Mesenchymal stem cell (in vitro differentiated cells and primary cell): ENCODE data around the gene RTN4RL2.

Source experiments
- DNase-seq: peaks from one replicate; pipeline ENCODE4 v3.0.0-alpha.2; 2013
- H2AFZ ChIP-seq: one replicate; pipeline ENCODE4 v1.6.1; 2013; ENCODE audit warnings: low read depth, mild to moderate bottlenecking, control low read depth, inconsistent platforms, low read length, moderate library complexity
- H2AK5ac ChIP-seq: 2 replicates; pipeline ENCODE4 v1.6.1; 2013; ENCODE audit warnings: low read length, moderate library complexity, mild to moderate bottlenecking, inconsistent platforms; ENCODE audit not compliant: severe bottlenecking
- H2BK120ac ChIP-seq: one replicate; pipeline ENCODE4 v1.6.1; 2013; ENCODE audit warnings: low read depth, mild to moderate bottlenecking, inconsistent platforms, low read length, moderate library complexity
- H2BK12ac ChIP-seq, 2 experiments: one replicate each; pipeline ENCODE4 v1.6.1; 2013; ENCODE audit warnings: inconsistent platforms in 2 of 2, low read length in 2 of 2, mild to moderate bottlenecking in 2 of 2, moderate library complexity in 2 of 2, control low read depth in 1 of 2
- H2BK15ac ChIP-seq: one replicate; pipeline ENCODE4 v1.6.1; 2013; ENCODE audit warnings: mild to moderate bottlenecking, low read depth, inconsistent platforms; ENCODE audit not compliant: poor library complexity, severe bottlenecking
- H2BK5ac ChIP-seq: 2 replicates; pipeline ENCODE4 v1.6.1; 2013; ENCODE audit warnings: low read depth, mild to moderate bottlenecking, low read length, control low read depth, inconsistent platforms; ENCODE audit not compliant: poor library complexity, severe bottlenecking
- H3K14ac ChIP-seq, 2 experiments: one replicate each; pipeline ENCODE4 v1.6.1; 2013; ENCODE audit warnings: inconsistent platforms in 2 of 2, low read length in 2 of 2, control low read depth in 1 of 2, mild to moderate bottlenecking in 1 of 2, moderate library complexity in 1 of 2
- H3K18ac ChIP-seq, 2 experiments: one replicate each; pipeline ENCODE4 v1.6.1; 2013; ENCODE audit warnings: inconsistent platforms in 2 of 2, low read length in 2 of 2, control low read depth in 1 of 2, low read depth in 1 of 2, mild to moderate bottlenecking in 1 of 2
- H3K23ac ChIP-seq, 2 experiments: one replicate each; pipeline ENCODE4 v1.6.1; 2013; ENCODE audit warnings: inconsistent platforms in 2 of 2, low read length in 2 of 2, mild to moderate bottlenecking in 2 of 2, moderate library complexity in 2 of 2, control low read depth in 1 of 2
- H3K27ac ChIP-seq: 2 replicates; pipeline ENCODE4 v1.5.1; 2013; ENCODE audit warnings: mild to moderate bottlenecking, moderate library complexity, low read length, control low read depth, inconsistent platforms; ENCODE audit not compliant: poor library complexity, severe bottlenecking
- H3K27me3 ChIP-seq, 2 experiments: 2 replicates each; pipeline versions ENCODE4 v1.6.1 to v1.7.0; 2013; ENCODE audit warnings: low read length in 2 of 2, mild to moderate bottlenecking in 2 of 2, moderate library complexity in 2 of 2, control low read depth in 1 of 2, inconsistent platforms in 1 of 2; ENCODE audit not compliant: control insufficient read depth in 1 of 2, insufficient read depth in 1 of 2
- H3K36me3 ChIP-seq, 2 experiments: 2 replicates each; pipeline versions ENCODE4 v1.6.1 to v1.7.0; 2013; ENCODE audit warnings: low read length in 2 of 2, control low read depth in 1 of 2, inconsistent platforms in 1 of 2, low read depth in 1 of 2, mild to moderate bottlenecking in 1 of 2; ENCODE audit not compliant: insufficient read depth in 2 of 2, control insufficient read depth in 1 of 2
- H3K4ac ChIP-seq, 2 experiments: one replicate each; pipeline ENCODE4 v1.6.1; 2013; ENCODE audit warnings: inconsistent platforms in 2 of 2, low read length in 2 of 2, mild to moderate bottlenecking in 2 of 2, moderate library complexity in 2 of 2, control low read depth in 1 of 2, low read depth in 1 of 2
- H3K4me1 ChIP-seq: 2 replicates; pipeline ENCODE4 v1.6.1; 2013; ENCODE audit warnings: low read depth, low read length, control low read depth; ENCODE audit not compliant: control insufficient read depth, insufficient read depth
- H3K4me2 ChIP-seq: 2 replicates; pipeline ENCODE4 v1.6.1; 2013; ENCODE audit warnings: low read length, mild to moderate bottlenecking, inconsistent platforms; ENCODE audit not compliant: poor library complexity, severe bottlenecking
- H3K4me3 ChIP-seq, 2 experiments: 2 replicates each; pipeline versions ENCODE4 v1.5.1 to v1.7.0; 2013; ENCODE audit warnings: low read length in 2 of 2, mild to moderate bottlenecking in 2 of 2, control low read depth in 1 of 2, low read depth in 1 of 2; ENCODE audit not compliant: insufficient read depth in 1 of 2
- H3K79me1 ChIP-seq: replicated peaks from 2 replicates; pipeline ENCODE4 v1.6.1; 2013; ENCODE audit warnings: mild to moderate bottlenecking, control low read depth, low read length, inconsistent platforms; ENCODE audit not compliant: poor library complexity, severe bottlenecking
- H3K9ac ChIP-seq: 2 replicates; pipeline ENCODE4 v1.7.0; 2013; ENCODE audit warnings: mild to moderate bottlenecking, low read length, moderate library complexity
- H3K9me3 ChIP-seq: 2 replicates; pipeline ENCODE4 v1.7.0; 2013; ENCODE audit warnings: mild to moderate bottlenecking, low read length; ENCODE audit not compliant: control insufficient read depth
- H4K8ac ChIP-seq: one replicate; pipeline ENCODE4 v1.6.1; 2013; ENCODE audit warnings: inconsistent platforms, mild to moderate bottlenecking, low read length, moderate library complexity
- H4K91ac ChIP-seq: one replicate; pipeline ENCODE4 v1.6.1; 2013; ENCODE audit warnings: mild to moderate bottlenecking, low read length, inconsistent platforms
- WGBS: methylation state at CpG from one replicate; pipeline ENCODE4 v1.1.7; 2013; ENCODE audit warnings: mixed read lengths; 5-methylcytosine and 5-hydroxymethylcytosine counted together

RTN4RL2 gene

DNA sequence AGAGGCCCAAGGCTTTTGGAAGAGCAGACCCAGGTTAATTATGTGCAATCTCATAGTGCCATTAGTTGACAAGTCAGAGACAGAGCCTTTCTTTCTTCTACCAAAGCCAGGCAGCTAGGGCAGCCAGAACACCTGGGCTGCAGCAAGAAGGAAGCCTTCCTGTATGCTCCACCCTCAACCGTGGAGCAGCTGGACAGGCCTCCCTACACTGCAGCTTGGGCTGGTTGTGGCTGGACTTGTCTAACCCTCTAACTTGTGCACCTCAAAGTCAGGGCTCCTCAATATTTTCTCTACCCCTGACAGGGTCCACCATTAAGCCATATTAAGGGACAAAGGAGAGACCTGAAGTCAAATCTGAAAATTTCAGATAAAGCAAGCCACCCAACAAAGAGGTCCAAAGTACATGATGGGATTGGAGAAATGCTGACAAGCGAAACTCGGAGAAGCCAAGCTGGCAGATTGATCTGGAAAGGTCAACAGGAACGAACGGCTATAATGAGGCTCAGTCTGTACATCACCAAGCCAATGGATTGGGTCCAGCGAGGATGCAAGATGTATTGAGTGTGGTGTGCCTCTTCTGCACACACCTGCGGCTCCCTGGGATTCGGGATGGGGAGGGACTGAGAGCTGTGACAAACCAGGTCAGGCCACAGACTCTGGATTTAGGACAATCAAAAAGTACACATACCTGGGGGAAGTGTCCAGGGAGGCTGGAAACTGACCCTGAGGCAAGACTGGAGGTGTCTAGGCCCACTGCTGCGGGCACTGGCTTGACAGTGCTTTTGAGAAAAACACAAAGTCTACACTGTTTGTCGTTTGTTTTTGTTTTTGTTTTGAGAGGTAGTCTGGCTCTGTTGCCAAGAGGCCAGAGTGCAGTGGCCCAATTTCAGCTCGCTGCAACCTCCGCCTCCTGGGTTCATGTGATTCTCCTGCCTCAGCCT, 21.7 kb upstream of the RTN4RL2 start:
- no peak overlapping the region for H3K18ac ChIP-seq
- no peaks in the 10 kb centered on the region for H3K9me3 ChIP-seq
- H2AFZ ChIP-seq, result no peak overlapping the region
- no peak overlapping the region for H3K4me3 ChIP-seq
- H4K8ac ChIP-seq, result no peak overlapping the region
- no peak overlapping the region for H3K4ac ChIP-seq
- no peak overlapping the region for H2BK15ac ChIP-seq
- no peak overlapping the region for H3K27ac ChIP-seq
- H3K14ac ChIP-seq, result no peak overlapping the region
- no peak overlapping the region for H2BK120ac ChIP-seq
- H3K79me1 ChIP-seq, result no peaks in the 10 kb centered on the region
- DNase-seq, result no peak
- no peak overlapping the region for H4K91ac ChIP-seq
- no peak overlapping the region for H3K9ac ChIP-seq
- H2AK5ac ChIP-seq, result no peak overlapping the region
- H3K23ac ChIP-seq, result no peak overlapping the region
- no peak overlapping the region for H3K4me2 ChIP-seq
- no peak overlapping the region for H2BK5ac ChIP-seq
- no peak overlapping the region for H2BK12ac ChIP-seq
- H3K36me3 ChIP-seq, result no peaks in the 10 kb centered on the region
- WGBS, result 89% methylated on average over 12 of the region's 12 CpGs
- H3K4me1 ChIP-seq, result peaks cover 3% of the 10 kb centered on the region
- no peaks in the 10 kb centered on the region for H3K27me3 ChIP-seq

DNA sequence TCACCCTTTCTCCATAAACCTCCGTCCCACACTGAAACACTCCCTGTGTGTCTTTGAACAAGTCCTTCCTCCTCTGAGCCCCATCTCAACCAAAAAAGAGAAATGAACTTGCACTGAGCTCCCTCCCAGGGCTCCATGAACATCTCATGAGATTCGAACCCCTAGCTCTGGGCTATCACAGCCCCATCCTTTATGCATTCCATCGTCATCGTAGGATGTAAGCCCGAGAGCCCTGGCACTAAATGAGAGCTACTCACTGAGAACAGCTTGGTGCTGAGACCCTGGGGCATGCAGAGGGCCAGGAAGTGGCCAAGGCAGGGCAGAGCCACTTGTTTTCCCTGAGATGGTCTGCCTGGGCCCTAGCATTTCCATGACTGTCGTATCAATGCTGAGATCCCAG, 20.5 kb upstream of the RTN4RL2 start:
- Histone ChIP-seq H2AFZ (no peak overlapping the region), H3K9me3 (no peaks in the 10 kb centered on the region), H3K4me1 (peaks cover 3% of the 10 kb centered on the region), H3K27ac (no peak overlapping the region), H3K23ac (no peak overlapping the region), H3K14ac (no peak overlapping the region), H2AK5ac (no peak overlapping the region), H3K4ac (no peak overlapping the region), H3K27me3 (no peaks in the 10 kb centered on the region), H2BK5ac (no peak overlapping the region), H4K8ac (no peak overlapping the region), H3K4me3 (no peak overlapping the region), H3K79me1 (no peaks in the 10 kb centered on the region), H3K9ac (no peak overlapping the region), H2BK12ac (no peak overlapping the region), H3K36me3 (no peaks in the 10 kb centered on the region), H4K91ac (no peak overlapping the region), H3K18ac (no peak overlapping the region), H2BK120ac (no peak overlapping the region), H3K4me2 (no peak overlapping the region), H2BK15ac (no peak overlapping the region)
- 72% methylated on average over 6 of the region's 6 CpGs for WGBS
- DNase-seq, result no peak

DNA sequence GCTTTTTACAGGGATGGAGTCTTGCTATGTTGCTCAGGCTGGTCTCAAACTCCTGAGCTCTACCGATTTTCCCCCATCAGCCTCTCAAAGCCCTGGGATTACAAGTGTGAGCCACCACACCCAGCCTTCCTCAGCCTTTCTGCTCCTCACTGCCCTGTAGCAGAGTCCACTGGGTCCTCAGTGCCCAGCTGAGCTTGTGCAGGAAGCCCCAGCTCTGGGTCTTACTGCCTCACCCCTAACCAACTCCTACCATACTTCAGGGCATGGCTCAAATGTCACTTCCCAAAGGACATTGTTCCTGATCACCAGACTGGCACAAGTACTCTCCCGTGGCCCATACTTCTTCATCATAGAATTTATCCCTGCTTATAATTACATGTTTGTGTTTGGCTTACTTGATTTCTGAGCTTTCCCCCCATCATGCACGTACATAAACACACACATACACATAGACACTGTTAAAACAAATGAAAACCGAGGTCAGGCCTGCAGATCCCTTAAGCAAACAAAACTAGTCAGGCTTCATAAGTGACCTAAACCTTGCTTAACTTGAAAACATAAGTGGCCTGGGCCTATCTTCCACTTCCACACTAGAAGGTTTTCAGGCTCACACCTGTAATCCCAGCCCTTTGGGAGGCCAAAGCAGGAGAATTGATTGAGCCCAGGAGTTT, 19.4 kb upstream of the RTN4RL2 start:
- Histone ChIP-seq H3K27me3 (peaks cover 0 to under 1% of the 10 kb centered on the region in 2 experiments), H3K79me1 (no peaks in the 10 kb centered on the region), H4K91ac (no peak overlapping the region), H2BK5ac (no peak overlapping the region), H2AK5ac (no peak overlapping the region), H2BK120ac (no peak overlapping the region), H3K9me3 (no peaks in the 10 kb centered on the region), H3K23ac (no peak overlapping the region), H2BK12ac (no peak overlapping the region), H3K18ac (no peak overlapping the region), H3K27ac (no peak overlapping the region), H3K14ac (no peak overlapping the region), H3K36me3 (no peaks in the 10 kb centered on the region), H3K4ac (no peak overlapping the region), H3K4me2 (no peak overlapping the region), H2BK15ac (no peak overlapping the region), H3K9ac (no peak overlapping the region), H4K8ac (no peak overlapping the region), H3K4me3 (no peak overlapping the region), H3K4me1 (no peaks in the 10 kb centered on the region), H2AFZ (no peak overlapping the region)
- DNase-seq, result no peak
- 84% methylated on average over 4 of the region's 4 CpGs for WGBS

DNA sequence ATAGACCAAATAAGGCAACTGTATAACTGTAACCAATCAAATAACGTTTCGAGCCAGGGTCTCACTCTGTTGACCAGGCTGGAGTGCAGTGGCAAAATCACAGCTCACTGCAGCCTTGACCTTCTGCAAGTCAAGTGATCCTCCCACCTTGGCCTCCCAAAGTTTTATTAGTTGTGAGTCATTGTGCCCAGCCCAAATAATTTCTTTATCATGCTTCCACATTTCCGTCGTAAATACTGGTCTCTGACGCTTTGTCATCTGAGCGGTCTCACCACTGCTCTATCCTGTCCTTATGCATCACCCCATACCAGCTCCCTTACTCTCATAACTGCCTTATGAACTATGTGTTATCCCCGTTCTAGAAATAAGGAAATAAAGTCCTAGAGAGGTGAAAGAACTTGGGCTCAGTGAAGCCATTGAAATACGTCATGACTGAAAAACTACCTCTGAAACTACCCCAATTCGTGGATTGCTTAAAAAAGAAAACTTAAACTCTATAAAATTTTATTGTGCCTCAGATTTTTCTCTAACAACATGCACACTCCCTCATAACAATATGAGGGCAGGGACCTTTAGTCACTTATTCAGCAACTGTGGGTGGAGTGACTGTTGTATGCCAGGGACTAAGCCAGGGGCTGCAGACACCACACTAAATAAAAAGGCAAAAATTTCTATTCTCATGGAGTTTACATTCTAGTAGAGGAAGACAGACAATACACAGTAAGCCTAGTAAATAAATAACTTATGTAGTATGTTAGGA, 15.8 kb upstream of the RTN4RL2 start:
- no peak overlapping the region for H2BK15ac ChIP-seq
- no peaks in the 10 kb centered on the region for H3K79me1 ChIP-seq

More for the DNA sequence above, 15.8 kb upstream of the RTN4RL2 start:
- no peaks in the 10 kb centered on the region for H3K4me1 ChIP-seq
- no peak overlapping the region for H2BK5ac ChIP-seq
- H2BK12ac ChIP-seq, result no peak overlapping the region
- H3K18ac ChIP-seq, result no peak overlapping the region
- H4K91ac ChIP-seq, result no peak overlapping the region
- H2AFZ ChIP-seq, result no peak overlapping the region
- H3K4me2 ChIP-seq, result no peak overlapping the region
- H3K9ac ChIP-seq, result peak overlapping the region; percentile 55
- no peak overlapping the region for H3K4ac ChIP-seq
- H3K36me3 ChIP-seq, result no peaks in the 10 kb centered on the region
- no peaks in the 10 kb centered on the region for H3K9me3 ChIP-seq
- no peak overlapping the region for H3K27ac ChIP-seq
- DNase-seq, result no peak
- no peak overlapping the region for H3K4me3 ChIP-seq
- peaks cover 3 to 13% of the 10 kb centered on the region in 2 experiments for H3K27me3 ChIP-seq
- no peak overlapping the region for H4K8ac ChIP-seq
- no peak overlapping the region for H2BK120ac ChIP-seq
- H2AK5ac ChIP-seq, result no peak overlapping the region
- H3K23ac ChIP-seq, result no peak overlapping the region
- H3K14ac ChIP-seq, result no peak overlapping the region
- WGBS, result 67% methylated on average over 7 of the region's 9 CpGs
